ENCODE results near the gene NAP1L4.

NAP1L4 gene

GRCh38 chr11:3022982-3023381, 30.9 kb upstream of the NAP1L4 start:
- DNase-seq (ENCODE audit: insufficient read length, low spot score) (no peak), FAIRE-seq (peak; percentile 64)
- TF ChIP-seq POLR2AphosphoS5 (IDR thresholded peaks at IDR 0.05; ENCODE audit: low read depth, low read length) = no peak
- TF ChIP-seq SPI1 (IDR thresholded peaks at IDR 0.05; ENCODE audit: low read depth, low read length) = no peak
- TF ChIP-seq PAX5 (IDR thresholded peaks at IDR 0.05; ENCODE audit: insufficient read depth, low read length, severe bottlenecking) = no peak
- no peak for TF ChIP-seq POU2F2 (IDR thresholded peaks at IDR 0.05; ENCODE audit: low read depth, low read length)
- TF ChIP-seq POLR2A (IDR thresholded peaks at IDR 0.05; ENCODE audit: low read depth, low read length) = no peak
- TF ChIP-seq TAF1 (IDR thresholded peaks at IDR 0.05; ENCODE audit: low read depth, low read length) = no peak

- DNase-seq (ENCODE audit: insufficient read length, low spot score) (no peak), FAIRE-seq (peak; percentile 87)
Measured at GRCh38 chr11:3022300-3022967, 30.3 kb upstream of the NAP1L4 start.

GRCh38 chr11:3021125-3021524, 29.0 kb upstream of the NAP1L4 start:
- DNase-seq (ENCODE audit: insufficient read length, low spot score) (peak; percentile 50), FAIRE-seq (peak; percentile 40)
- no peak for TF ChIP-seq TAF1 (IDR thresholded peaks at IDR 0.05; ENCODE audit: low read depth, low read length)
- no peak for TF ChIP-seq SPI1 (IDR thresholded peaks at IDR 0.05; ENCODE audit: low read depth, low read length)
- no peak for TF ChIP-seq POLR2A (IDR thresholded peaks at IDR 0.05; ENCODE audit: low read depth, low read length)
- TF ChIP-seq POU2F2 (IDR thresholded peaks at IDR 0.05; ENCODE audit: low read depth, low read length) = no peak

More at GRCh38 chr11:3022300-3022967, 30.3 kb upstream of the NAP1L4 start:
- TF ChIP-seq TAF1 (IDR thresholded peaks at IDR 0.05; ENCODE audit: low read depth, low read length) = no peak
- 0 out of 2 replicates have a peak, but pooled peaks have one; percentile 20 for TF ChIP-seq POLR2AphosphoS5 (IDR thresholded peaks at IDR 0.05; ENCODE audit: low read depth, low read length)
- TF ChIP-seq POU2F2 (IDR thresholded peaks at IDR 0.05; ENCODE audit: low read depth, low read length) = no peak
- TF ChIP-seq POLR2A (IDR thresholded peaks at IDR 0.05; ENCODE audit: low read depth, low read length) = no peak
- peak; percentile 77 for TF ChIP-seq SPI1 (IDR thresholded peaks at IDR 0.05; ENCODE audit: low read depth, low read length)
- TF ChIP-seq PAX5 (IDR thresholded peaks at IDR 0.05; ENCODE audit: insufficient read depth, low read length, severe bottlenecking) = no peak

- FAIRE-seq (no peak), DNase-seq (ENCODE audit: insufficient read length, low spot score) (no peak)
- TF ChIP-seq PAX5 (IDR thresholded peaks at IDR 0.05; ENCODE audit: insufficient read depth, low read length, severe bottlenecking) (no peak), TAF1 (IDR thresholded peaks at IDR 0.05; ENCODE audit: low read depth, low read length) (no peak), POU2F2 (IDR thresholded peaks at IDR 0.05; ENCODE audit: low read depth, low read length) (no peak), POLR2A (IDR thresholded peaks at IDR 0.05; ENCODE audit: low read depth, low read length) (no peak), POLR2AphosphoS5 (IDR thresholded peaks at IDR 0.05; ENCODE audit: low read depth, low read length) (no peak), SPI1 (IDR thresholded peaks at IDR 0.05; ENCODE audit: low read depth, low read length) (no peak)
Measured at GRCh38 chr11:3020011-3020410, 27.9 kb upstream of the NAP1L4 start.

- DNase-seq (ENCODE audit: insufficient read length, low spot score) (no peak), FAIRE-seq (no peak)
- TF ChIP-seq TAF1 (IDR thresholded peaks at IDR 0.05; ENCODE audit: low read depth, low read length) = no peak
- TF ChIP-seq SPI1 (IDR thresholded peaks at IDR 0.05; ENCODE audit: low read depth, low read length) = no peak
- TF ChIP-seq PAX5 (IDR thresholded peaks at IDR 0.05; ENCODE audit: insufficient read depth, low read length, severe bottlenecking) = no peak
- no peak for TF ChIP-seq POU2F2 (IDR thresholded peaks at IDR 0.05; ENCODE audit: low read depth, low read length)
- no peak for TF ChIP-seq POLR2A (IDR thresholded peaks at IDR 0.05; ENCODE audit: low read depth, low read length)
- no peak for TF ChIP-seq POLR2AphosphoS5 (IDR thresholded peaks at IDR 0.05; ENCODE audit: low read depth, low read length)
Measured at GRCh38 chr11:3018596-3018995, 26.5 kb upstream of the NAP1L4 start.

- no peak for DNase-seq (ENCODE audit: insufficient read length, low spot score)
- no peak for TF ChIP-seq POLR2AphosphoS5 (IDR thresholded peaks at IDR 0.05; ENCODE audit: low read depth, low read length)
- TF ChIP-seq POLR2A (IDR thresholded peaks at IDR 0.05; ENCODE audit: low read depth, low read length) = no peak
- no peak for TF ChIP-seq TAF1 (IDR thresholded peaks at IDR 0.05; ENCODE audit: low read depth, low read length)
- TF ChIP-seq POU2F2 (IDR thresholded peaks at IDR 0.05; ENCODE audit: low read depth, low read length) = no peak
- TF ChIP-seq PAX5 (IDR thresholded peaks at IDR 0.05; ENCODE audit: insufficient read depth, low read length, severe bottlenecking) = no peak
- no peak for TF ChIP-seq SPI1 (IDR thresholded peaks at IDR 0.05; ENCODE audit: low read depth, low read length)
- no peak for FAIRE-seq
Measured at GRCh38 chr11:3016861-3017260, 24.7 kb upstream of the NAP1L4 start.

GRCh38 chr11:3015796-3016195, 23.7 kb upstream of the NAP1L4 start:
- no peak for TF ChIP-seq TAF1 (IDR thresholded peaks at IDR 0.05; ENCODE audit: low read depth, low read length)
- TF ChIP-seq POLR2AphosphoS5 (IDR thresholded peaks at IDR 0.05; ENCODE audit: low read depth, low read length) = no peak
- TF ChIP-seq SPI1 (IDR thresholded peaks at IDR 0.05; ENCODE audit: low read depth, low read length) = no peak
- TF ChIP-seq PAX5 (IDR thresholded peaks at IDR 0.05; ENCODE audit: insufficient read depth, low read length, severe bottlenecking) = no peak
- TF ChIP-seq POLR2A (IDR thresholded peaks at IDR 0.05; ENCODE audit: low read depth, low read length) = no peak
- TF ChIP-seq POU2F2 (IDR thresholded peaks at IDR 0.05; ENCODE audit: low read depth, low read length) = no peak
- FAIRE-seq (no peak), DNase-seq (ENCODE audit: insufficient read length, low spot score) (no peak)

- TF ChIP-seq SPI1 (IDR thresholded peaks at IDR 0.05; ENCODE audit: low read depth, low read length) = no peak
- TF ChIP-seq POLR2A (IDR thresholded peaks at IDR 0.05; ENCODE audit: low read depth, low read length) = no peak
- no peak for TF ChIP-seq TAF1 (IDR thresholded peaks at IDR 0.05; ENCODE audit: low read depth, low read length)
- FAIRE-seq (no peak), DNase-seq (ENCODE audit: insufficient read length, low spot score) (no peak)
Measured at GRCh38 chr11:3014943-3015342, 22.8 kb upstream of the NAP1L4 start.

- FAIRE-seq (no peak), DNase-seq (ENCODE audit: insufficient read length, low spot score) (no peak)
- TF ChIP-seq PAX5 (IDR thresholded peaks at IDR 0.05; ENCODE audit: insufficient read depth, low read length, severe bottlenecking) = no peak
- no peak for TF ChIP-seq POLR2A (IDR thresholded peaks at IDR 0.05; ENCODE audit: low read depth, low read length)
- no peak for TF ChIP-seq POU2F2 (IDR thresholded peaks at IDR 0.05; ENCODE audit: low read depth, low read length)
- TF ChIP-seq SPI1 (IDR thresholded peaks at IDR 0.05; ENCODE audit: low read depth, low read length) = no peak
- no peak for TF ChIP-seq TAF1 (IDR thresholded peaks at IDR 0.05; ENCODE audit: low read depth, low read length)
- TF ChIP-seq POLR2AphosphoS5 (IDR thresholded peaks at IDR 0.05; ENCODE audit: low read depth, low read length) = no peak
Measured at GRCh38 chr11:3014057-3014938, 22.2 kb upstream of the NAP1L4 start.
